AG09319 (cell line): ENCODE measurements around the gene TNFAIP8L3.
A peak's percentile ranks its signal among the peaks of the same experiment; 100 is the strongest.
"Not testable (repeated sequence)": the region's sequence is repeated elsewhere in the genome, so short reads cannot be mapped to it uniquely, and the experiment has no call there.

Experiments used
- DNase-seq: peaks from one replicate; pipeline ENCODE4 v3.0.0-alpha.2; 2010; ENCODE audit warnings: low read depth; ENCODE audit errors: extremely low read depth
- CTCF ChIP-seq: IDR thresholded peaks from 2 replicates; pipeline ENCODE4 v1.5.1; 2011; ENCODE audit warnings: low read depth, mild to moderate bottlenecking, inconsistent platforms, low read length, moderate library complexity

TNFAIP8L3 gene

DNA sequence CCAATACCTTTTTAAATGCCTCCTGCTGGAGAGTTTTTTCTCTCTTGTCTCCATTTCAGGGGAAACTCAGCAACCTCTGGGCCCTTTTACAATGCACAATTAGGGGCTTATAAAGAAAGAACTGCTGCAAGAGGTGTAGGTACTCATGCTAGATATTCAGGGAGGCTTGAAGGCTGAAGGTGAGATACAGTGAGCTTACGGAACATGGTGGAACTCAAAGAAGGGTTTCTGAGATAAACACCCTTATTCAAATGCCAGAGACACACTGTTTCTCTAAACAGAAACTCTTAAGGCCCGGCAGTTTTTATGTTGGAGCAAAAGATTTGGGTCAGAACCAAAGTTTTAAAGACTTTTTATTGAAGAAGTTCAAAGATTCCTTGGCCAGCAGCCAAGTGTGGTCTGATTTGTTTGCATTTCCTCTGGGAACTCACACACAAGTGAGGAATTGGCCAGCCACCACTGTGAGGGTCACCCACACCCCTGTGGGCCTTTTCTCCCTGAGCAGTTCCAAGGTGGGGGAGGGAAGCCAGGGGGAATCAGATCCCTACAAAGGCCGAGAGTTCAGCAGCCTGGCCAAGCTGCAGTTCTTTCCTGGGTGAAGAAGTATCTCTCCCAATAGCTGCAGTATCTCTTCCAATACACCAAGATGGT lies 47.8 kb downstream of the TNFAIP8L3 start:
- no peak for TF ChIP-seq CTCF
- DNase-seq: no peak

GRCh38 chr15:51046016-51046415 lies 48.7 kb downstream of the TNFAIP8L3 start:
- no peak for TF ChIP-seq CTCF

GRCh38 chr15:51044037-51044727 lies 50.5 kb downstream of the TNFAIP8L3 start:
- DNase-seq: no peak

More at GRCh38 chr15:51046016-51046415, 48.7 kb downstream of the TNFAIP8L3 start:
- no peak for DNase-seq

GRCh38 chr15:51038974-51039319 lies 55.8 kb downstream of the TNFAIP8L3 start:
- no peak for DNase-seq
- TF ChIP-seq CTCF: no peak

More at GRCh38 chr15:51044037-51044727, 50.5 kb downstream of the TNFAIP8L3 start:
- TF ChIP-seq CTCF: no peak

GRCh38 chr15:51038162-51038973 lies 56.3 kb downstream of the TNFAIP8L3 start:
- DNase-seq: no peak
- TF ChIP-seq CTCF: no peak

DNA sequence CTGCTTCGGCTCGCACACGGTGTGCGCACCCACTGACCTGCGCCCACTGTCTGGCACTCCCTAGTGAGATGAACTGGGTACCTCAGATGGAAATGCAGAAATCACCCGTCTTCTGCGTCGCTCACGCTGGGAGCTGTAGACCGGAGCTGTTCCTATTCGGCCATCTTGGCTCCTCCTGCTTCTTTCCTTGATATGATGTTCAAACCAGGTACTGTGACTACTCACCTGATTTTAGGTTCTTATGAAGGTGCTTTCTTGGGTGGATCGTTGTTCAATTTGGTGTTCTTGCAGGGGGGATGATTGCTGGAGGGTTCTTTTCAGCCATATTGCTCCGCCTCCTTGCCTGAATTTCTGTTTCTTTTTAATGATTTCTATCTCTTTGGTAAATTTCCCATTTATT lies 57.2 kb downstream of the TNFAIP8L3 start:
- not testable (repeated sequence) for DNase-seq

GRCh38 chr15:51030649-51031316 lies 63.9 kb downstream of the TNFAIP8L3 start:
- DNase-seq: peak; percentile 28

More at GRCh38 chr15:51030649-51031316, 63.9 kb downstream of the TNFAIP8L3 start:
- TF ChIP-seq CTCF: no peak
